GM18909 (cell line): ENCODE measurements around the gene CABP4.
"Not testable (repeated sequence)": the region's sequence is repeated elsewhere in the genome, so short reads cannot be mapped to it uniquely, and the experiment has no call there.

Source experiments
- ATAC-seq: cut with Tn5 transposase; IDR thresholded peaks from one replicate; pipeline ENCODE4 v1.9.1; 2021; ENCODE audit warnings: mild to moderate bottlenecking; ENCODE audit not compliant: unreplicated experiment, poor library complexity

The CABP4 gene

DNA sequence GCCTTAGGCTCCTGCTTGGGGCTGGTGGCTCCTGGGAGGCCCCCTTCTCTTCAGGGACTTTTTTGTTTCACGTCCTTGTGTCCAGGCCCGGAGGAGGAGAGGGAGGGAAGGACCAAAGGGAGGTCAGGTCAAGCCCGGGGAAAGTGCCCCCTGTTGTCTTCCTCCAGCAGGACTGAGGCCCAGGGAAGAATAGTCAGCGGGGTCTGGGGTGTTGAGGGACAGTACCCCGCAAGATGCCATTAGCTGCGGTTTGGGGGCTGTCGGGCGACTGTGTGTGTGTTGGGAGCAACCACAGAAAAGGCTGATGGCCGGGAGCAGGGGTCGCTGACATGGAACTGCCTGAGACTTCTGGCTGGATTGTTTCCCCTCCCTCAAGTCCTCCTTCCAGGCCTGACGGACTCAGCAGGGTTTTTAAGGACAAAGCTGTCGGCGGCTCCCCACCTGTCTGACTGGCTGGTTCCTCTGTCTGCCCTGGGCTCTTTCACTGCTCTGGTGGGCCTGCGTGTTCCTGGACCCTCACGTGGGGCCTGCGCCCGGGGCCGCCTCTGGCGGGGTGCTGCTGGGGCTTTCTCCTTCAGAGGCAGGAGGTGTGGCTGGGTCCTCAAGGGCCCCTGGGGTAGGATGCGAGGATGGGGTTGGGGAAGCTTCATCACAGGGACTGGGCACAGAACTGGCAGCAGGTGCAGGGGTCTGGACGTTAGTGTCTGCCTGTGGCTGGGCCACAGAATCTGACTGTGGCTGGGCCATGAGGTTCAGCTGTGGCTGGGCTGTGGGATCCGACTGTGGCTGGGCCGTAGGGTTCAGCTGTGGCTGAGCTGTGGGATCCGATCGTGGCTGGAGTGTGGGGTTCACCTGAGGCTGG, 4.1 kb upstream of the CABP4 start:
- no peak for ATAC-seq

DNA sequence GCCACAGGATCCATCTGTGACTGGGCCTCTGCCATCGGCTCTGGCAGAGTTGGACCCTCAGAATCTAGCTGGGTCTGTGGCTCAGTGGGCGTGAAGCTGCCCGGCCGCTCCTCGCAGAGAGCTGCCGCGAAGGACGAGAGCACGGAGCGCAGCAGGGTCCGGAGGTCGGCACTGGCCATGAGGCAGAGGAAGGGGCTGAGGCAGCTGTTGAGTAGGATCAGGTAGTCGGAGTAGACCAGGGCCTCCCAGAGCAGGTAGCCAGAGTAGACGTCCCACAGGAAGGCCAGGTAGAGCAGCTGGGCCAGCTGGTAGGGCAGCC, 3.5 kb upstream of the CABP4 start:
- no peak for ATAC-seq

DNA sequence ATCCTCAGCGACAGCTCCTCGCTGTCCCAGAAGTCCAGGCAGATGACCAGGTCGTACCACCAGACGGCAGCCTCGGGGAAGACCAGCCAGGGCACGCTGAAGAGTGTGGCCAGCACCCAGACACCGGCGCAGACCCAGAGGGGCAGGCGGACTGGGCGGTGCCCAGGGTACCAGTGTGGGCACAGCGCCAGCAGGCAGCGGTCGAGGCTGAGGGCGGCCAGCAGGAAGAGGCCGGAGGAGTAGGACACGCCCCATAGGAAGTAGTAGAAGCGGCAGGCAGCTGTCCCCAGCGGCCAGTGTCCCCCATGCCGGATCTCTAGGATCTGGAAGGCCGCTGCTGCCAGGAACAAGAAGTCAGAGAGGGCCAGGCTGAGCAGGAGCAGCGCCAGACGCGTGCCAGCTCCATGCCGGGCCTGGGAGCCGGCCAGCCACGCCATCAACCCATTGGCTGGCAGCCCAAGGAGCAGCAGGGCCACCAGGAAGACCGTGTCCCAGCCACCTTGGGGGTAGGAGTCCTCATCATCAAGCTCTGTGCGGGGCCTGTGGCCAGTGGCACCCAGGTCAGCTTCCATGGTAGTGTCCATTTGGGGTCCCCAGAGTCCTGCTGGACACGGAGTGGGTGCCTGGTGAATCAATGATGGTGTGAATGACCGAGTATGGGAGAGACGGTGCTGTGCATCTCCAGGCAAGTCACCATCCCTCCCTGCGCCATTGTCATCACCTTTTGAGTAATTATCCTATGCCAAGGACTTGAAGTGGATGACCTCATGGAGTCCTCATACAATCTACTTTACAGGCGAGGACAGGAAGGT, 2.8 kb upstream of the CABP4 start, which contains the start of gene GPR152:
TSS of gene GPR152 (minus strand) at position 589 of the 812 bp plus-strand sequence. CDS start at position 584, 5 bp downstream.
- ATAC-seq, result no peak

DNA sequence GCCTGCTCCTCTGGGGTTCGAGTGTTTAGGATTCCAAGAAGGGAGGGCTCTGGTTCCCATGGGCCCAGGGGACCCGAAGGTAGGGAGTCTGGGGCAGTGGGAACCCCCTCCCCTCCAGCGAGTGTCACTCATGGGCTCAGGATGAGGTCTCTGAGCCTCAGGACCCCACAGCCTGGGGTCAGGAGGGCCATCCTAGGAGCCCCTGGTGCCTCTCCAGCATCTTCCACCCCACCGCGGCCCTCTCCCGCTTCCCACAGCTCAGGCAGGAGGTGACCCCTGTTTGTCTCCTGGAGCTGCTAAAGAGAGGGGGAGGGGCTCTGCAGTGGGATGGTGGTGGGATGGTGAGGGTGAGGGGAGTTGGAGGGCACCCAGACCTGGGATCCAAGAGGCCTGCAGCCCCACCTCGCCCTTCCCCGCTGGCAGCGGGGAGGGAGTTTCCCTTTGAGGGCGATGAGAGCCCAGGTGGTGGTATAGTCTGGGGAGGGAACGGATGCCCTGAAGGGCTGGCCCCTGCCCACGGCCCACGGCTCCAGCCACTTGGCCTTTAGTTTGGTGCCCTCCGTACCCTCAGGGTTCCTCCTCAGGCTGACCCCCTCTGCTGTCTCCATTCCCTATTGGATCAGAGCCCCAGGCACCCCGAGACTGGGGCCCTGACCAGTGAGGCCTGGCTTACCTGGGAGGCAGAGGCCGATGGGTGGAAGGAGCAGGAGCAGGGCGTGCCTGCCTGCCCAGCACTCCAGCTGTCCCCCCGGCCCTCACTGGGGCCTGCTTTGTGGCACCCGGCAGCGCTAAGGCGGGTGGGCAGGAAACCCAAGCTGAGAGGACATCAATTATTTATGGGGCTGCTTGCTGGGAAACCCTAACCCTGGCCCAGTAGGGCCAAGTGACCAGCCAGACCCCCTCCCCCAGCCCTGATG, 1.1 kb upstream of the CABP4 start:
- ATAC-seq, result no peak

DNA sequence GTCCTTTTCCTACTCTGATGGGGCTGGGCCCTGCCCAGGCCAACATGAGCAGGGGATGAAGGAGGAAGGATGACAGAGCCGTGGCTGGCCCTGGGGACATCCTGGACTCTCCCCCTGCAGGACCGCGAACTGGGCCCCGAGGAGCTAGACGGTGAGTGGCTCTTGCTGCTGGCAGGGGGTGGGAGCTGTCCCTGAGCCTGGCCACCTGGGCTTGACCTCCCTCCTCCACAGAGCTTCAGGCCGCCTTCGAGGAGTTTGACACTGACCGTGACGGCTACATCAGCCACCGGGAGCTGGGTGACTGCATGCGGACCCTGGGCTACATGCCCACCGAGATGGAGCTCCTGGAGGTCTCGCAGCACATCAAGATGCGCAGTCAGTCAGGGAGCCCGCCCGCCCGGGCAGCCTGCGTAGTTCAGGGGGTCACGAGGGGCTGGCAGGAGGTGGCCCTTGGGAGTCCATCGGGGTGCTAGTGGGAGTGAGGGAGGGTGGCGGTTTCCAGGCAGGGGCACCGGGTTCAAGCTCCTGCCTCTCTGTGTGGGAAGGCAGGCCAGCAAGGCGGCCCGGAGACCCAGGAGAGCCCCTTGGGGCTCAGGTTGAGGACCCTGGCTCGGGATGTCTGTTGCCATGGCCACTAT, 1.0 kb downstream of the CABP4 start:
- no peak for ATAC-seq

DNA sequence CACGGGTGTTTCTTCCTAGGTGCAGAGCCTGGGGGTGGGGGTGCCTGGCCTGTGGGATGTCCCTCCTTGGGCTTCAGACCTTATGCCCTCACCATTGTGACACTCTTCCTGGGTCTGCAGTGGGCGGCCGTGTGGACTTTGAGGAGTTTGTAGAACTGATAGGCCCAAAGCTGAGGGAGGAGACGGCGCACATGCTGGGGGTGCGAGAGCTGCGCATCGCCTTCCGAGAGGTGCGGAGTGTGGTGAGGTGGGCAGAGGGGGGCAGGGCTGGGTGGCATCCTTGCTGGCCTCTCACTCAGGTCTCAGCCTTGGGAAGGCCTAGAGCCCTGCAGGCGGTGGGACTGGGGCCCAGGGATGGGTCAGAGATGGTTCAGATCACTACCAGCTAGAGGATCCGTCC, 2.3 kb downstream of the CABP4 start:
- no peak for ATAC-seq

DNA sequence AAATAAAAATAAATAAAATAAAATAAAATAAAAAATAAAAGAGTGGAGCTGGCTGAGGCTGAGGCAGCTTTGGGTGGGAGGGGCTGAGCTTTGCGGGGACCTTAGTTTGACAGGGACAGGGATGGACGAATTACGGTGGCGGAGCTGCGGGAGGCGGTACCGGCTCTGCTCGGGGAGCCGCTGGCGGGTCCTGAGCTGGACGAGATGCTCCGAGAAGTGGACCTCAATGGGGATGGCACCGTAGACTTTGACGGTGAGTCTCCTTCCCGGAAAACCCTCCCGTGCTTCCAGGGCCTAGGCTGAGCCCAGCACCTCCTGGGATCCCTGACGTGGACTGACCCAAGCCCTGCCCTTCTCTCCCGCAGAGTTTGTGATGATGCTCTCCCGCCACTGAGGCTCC, 3.1 kb downstream of the CABP4 start:
- no peak for ATAC-seq

DNA sequence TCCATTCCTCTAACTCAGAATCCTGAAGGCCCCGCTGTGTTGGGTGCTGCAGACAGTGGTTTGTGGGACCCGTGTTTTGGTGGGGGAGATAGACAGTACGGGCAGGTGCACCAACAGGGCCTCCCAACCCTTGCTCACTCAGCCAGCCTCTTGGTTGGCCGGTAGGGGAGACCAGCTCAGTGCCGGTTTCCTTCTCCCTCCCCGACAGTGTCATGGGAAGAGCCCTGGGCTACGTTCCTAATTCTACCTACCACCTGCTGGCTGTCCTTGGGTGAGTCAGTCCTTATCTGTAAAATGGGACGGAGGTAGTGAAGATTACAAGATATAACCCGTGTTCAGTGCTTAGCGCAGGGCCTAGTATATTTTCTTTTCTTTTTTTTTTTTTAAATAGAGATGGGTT, 8.0 kb downstream of the CABP4 start:
- no peak for ATAC-seq

DNA sequence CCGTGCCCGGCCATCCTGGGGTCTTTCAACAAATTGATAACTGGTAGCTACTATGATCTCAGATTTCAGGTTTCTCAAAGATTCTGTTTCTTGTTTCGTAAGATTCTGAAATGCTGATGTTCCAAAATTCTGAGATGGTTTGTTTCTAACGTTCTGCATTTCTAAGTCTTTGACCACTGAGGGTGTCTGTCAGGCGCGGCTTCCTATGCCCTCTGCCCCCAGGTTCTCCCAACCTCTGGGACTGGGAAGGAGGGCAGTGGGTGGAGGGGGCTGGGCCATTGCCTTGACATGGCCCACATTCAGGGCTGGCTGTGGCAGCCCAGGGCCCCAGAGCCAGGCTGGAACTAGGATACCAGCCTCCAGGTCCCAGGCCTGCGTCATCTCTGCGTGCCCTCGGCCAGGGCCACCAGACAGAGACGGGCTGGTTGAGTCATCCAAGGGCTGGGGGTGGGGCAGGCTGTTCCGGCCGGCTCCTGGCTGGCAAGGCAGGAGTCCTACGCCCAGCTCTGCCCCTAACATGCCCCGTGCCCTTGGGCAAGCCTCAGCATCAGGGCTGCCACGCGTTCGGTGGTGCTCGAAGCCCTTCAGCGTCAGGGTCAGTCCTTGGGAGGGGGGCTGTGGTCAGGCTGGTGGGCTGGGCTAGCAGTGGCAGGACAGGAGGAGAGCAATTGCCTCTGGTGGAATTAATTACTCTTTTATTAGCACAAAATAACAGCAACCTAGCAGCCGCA, 8.7 kb downstream of the CABP4 start:
- ATAC-seq, result no peak

DNA sequence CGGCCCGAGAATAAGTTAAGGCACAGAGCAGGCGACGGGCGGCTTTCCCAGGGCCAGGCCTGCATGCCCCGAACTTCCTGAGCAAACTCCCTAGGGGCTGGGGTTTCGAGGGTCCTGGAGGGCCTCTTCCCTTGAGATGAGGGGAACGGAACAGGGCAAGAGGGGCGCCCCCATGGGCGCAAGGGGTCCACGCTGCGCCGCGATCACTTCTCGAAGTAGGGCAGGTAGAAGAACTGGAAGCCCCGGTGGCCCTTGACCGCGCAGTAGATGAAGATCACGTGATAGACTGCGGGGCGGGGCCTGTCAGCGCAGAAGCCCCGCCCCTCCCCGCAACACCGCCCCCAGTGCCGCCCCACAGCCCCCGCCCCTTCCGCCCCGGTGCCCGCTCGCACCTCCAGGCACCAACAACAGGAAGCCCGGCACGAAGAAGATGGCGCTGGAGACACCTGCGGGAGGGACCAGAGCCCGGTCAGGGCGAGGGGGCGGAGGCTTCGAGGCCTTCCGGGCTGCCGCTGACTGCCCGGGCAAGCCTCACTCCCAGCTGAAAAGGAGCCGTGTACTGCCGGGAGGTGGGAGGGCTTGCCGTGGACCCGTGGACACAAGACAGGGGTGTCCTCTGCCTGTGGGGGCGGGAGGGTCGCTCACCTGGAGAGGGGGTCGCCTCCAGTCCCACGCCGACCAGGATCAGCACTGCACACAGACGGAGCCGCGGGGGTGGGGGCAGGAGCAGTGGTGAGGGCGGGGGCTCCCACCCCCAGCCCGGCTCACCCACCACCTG, 9.4 kb downstream of the CABP4 start:
- peak; percentile 50 for ATAC-seq

DNA sequence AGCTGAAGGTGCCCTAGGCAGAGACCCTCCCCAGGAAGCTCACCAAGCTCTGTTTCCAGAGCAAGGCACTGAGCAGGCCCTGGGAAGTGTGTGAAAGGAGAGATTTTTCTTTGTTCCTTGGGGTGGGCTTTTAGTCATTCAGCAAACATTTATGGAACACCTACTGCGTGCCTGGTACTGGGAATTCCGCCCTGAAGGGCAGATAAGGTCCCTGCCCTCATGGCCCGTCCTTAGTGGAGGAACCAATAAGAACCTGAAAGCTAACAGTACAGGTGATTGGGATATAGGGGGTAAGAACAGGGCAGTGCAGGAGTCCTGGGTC, 10.0 kb downstream of the CABP4 start:
- no peak for ATAC-seq

DNA sequence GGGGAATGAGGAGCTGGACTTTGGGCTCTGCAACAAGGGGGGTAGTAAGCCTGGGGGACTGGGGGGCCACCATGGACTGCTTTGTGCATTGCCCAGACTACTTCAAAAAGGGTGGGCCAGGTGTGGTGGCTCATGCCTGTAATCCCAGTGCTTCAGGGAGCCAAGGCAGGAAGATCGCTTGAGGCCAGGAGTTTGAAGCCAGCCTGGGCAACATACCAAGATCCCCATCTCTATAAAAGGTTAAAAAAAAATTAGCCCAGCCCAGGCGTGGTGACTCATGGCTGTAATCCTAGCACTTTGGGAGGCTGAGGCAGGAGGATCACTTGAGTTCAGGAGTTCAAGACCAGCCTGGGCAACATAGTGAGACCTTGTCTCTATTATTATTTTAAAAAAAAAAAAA, 10.4 kb downstream of the CABP4 start:
- not testable (repeated sequence) for ATAC-seq

DNA sequence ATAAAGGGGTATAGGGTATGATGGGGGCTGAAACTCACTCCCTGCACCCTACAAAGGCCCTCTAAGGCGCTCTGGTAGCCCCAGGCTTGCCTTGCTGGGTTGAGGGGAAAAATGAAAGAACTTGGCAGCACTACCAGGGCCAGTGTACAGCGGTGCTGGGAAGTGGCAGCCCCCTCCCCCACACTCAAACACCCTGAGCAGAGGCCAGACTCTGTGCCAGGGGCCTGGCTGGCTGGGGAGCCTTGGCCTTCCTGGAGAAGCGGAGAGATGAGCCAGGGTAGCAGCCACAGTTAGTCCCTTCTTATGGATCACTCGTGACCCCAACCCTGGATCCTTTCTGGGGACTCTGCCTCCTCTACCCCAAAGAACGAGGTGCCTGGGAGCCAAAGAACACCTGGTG, 11.2 kb downstream of the CABP4 start:
- ATAC-seq, result no peak

DNA sequence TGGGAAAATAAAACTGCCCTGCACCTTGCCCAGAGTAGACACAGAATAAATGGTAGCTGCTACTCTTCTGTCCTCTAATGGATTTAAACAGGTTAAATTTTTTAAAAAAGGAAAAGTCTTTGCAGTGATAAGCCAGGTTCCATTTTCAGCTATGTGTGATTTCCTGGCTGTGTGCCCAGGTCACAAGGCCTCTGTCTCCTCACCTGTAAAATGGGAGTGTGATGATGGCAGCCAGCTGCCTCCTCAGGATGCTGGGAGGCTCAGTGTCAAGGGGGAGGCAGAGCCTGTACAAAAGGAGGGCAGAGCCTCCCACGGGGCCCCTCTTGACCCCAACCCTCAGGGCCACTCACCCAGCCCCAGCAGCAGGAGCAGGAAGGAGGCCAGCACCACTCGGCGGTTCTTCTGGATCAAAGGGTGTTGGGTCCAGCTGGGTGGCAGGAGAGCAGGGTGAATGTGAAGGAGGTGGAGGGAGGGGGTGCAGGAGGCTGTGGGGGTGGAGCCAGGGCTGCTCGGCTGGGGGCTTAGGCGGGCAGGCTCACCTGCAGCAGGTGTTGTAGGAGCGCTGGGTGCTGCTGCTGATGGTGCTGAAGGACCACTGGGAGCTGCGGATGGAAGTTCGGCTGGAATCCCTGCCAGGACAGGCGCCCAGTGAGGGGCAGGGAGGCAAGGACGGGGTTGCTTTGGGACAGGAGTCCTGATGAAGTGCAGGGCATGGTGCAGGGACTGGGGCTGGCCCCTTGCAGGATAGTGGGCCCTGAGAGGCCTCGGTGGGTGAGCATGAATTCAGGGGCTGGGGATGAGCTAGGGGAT, 12.0 kb downstream of the CABP4 start:
- no peak for ATAC-seq

DNA sequence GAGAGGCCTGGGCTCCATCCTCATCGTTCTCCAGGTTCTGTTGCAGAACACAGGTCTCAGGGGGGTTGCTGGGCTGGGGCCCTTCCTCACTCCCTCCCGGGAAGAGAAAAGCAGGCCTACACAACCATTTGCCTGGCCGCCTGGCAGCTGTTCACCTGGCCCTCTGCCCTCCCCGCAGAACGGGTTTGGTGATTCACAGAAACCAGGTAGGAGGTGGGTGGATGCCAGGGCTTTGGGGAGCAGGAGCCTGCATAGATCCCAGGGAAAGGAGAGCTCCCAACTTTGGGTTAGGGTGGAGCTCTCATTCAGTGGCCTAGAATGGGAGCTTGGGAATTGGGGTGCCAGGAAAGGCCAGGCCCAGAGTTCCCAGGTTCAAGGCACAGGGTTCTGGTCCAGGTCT, 12.9 kb downstream of the CABP4 start:
- no peak for ATAC-seq

DNA sequence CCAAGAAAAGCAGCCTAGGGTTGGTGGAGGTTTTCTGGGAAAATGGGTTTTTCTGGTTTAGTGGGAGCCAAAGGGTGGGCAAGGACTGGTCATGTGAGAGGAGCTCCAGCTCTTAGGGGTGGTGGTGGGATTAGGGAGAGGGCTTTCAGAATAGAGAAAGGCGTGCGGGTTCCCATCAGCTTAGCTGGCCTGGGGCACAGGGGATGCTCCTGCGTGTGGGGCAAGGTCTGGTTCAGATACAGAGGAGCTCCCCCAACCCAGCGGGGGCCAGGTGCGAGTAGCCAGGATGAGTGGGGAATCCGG, 13.3 kb downstream of the CABP4 start:
- no peak for ATAC-seq

DNA sequence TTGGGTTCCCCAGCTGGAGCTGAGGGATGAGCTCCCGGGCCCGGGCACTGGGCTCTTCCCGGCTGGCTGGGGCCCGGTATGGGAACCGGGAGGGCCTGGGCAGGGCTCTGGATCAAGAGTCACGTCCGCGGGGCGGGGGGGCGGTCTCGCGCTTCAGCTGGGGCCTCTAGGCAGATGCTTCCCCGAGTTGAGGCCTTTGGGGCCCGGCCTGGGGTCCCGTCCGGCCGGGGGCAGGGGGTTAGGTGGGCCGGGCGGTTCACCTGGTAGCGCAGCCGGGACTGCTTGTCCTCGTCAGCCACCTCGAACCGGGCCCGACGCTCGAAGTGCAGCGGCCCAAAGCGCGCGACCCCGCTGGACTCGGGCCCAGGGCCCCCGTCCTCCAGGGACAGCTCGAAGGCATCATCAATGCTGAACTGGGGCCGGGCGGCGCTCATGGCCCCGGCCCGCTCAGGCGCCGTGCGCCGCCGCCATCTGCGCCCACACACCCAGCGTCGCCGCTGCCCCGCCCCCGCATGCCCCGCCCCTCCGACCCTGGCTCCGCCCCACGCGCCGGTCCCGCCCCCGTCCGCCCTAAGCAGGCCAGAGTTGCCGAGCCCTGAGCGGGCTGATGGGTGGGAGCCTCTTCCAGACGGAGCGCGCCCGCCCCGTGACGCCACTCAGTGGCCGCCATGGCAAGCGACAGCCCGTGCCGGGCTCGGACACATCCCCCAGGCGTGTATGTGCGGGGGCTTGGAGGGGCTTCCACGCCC, 13.8 kb downstream of the CABP4 start, which contains the start of gene TMEM134:
TSS of gene TMEM134 (minus strand) at position 493 of the 749 bp plus-strand sequence. CDS start at position 434, 59 bp downstream.
- peak; percentile 67 for ATAC-seq

DNA sequence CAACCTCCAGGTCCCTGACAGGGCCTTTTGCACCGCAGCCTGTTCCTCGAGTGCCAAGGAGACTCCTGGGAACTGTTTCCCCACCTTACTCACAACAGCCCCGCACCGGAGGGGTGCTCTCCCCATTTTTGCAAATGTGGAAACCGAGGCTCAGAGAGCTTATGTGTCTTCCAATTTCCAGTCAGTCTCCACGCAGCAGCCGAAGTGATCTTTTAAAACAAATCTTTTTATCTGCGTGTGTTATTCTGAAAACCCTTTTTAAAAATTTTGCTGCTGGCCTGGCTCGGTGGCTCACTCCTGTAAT, 14.3 kb downstream of the CABP4 start:
- ATAC-seq, result no peak
